Hematopoietic multipotent progenitor cell treated with erythropoietin and hydrocortisone succinate and interleukin-3 and kit ligand, for 8 days (in vitro differentiated cells): Measurements from ENCODE around the gene PBX4.

Source experiments
- DNase-seq: peaks from one replicate; pipeline ENCODE4 v3.0.0-alpha.2; 2015

The PBX4 gene

DNA sequence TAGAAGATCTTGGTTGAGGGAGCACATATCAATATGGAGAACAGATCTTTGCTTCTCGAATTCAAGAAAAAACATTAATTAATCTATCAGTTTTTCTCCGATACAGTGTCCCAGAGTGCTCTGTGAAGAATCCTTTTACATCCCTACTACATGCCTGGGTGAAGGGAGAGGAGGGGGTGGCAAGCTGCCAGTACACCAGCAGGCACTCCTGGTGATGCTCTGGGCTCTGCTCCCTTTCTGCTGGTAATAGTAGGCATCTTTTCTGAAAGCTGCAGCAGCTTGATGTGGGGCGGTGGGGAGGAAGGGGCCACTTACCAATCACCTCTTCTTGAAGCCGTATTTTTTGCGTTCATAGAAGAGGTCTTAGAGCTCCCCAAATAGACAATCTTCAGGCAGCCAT, 30.7 kb downstream of the PBX4 start:
- no peak for DNase-seq

DNA sequence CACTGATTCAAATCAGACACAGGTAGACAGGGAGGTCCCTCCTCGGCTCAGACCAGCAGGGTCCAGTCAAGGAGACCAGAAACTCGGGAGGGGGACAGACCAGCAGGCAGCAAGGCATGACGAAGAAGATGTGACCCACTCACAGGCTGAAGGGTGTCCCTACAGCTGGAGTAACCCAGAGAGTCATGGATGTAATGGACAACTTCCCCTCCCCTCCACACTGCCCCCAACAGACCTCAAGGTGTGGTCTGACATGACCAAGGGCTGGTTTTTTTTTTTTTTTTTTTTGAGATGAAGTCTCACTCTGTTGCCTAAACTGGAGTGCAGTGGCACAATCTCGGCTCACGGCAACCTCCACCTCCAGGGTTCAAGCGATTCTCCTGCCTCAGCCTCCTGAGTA, 34.1 kb downstream of the PBX4 start:
- no peak for DNase-seq

DNA sequence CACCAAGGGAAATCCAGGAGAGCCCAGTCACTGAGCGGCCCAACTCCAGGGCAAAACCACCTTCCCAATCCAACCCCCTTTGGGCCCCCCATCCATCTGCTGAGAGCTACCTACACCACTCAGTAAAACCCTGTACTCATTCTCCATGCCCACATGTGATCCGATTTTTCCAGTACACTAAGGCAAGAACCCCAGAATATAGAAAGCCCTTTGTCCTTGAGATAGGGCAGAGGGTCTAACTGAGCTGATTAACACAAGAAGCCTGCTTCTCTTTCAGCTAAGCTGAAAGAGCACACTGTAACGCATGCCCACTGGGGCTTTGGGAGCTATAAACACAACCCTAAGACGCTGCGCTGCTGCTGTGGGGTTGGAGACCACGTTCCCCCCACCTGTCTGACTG, 36.0 kb downstream of the PBX4 start:
- DNase-seq: no peak

DNA sequence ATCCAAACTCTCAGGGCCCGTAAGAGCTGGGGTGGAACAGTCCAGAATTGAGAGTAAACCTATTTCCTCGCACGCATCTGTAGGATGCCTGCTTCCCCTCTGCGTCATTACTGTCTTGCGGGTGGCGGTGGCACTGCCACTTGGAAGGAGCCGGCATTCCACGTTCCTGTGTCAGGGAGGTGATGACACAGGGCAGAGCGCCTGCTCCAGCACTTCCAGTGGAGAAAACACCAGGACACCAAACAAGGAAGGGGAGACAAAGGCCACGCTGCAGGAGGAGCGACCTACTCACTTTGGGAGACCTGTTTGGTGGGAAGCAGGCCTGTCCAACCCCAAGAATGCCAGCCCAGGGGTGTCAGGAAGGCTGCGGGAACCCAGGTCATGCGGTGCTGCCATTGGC, 37.1 kb downstream of the PBX4 start:
- DNase-seq: no peak

DNA sequence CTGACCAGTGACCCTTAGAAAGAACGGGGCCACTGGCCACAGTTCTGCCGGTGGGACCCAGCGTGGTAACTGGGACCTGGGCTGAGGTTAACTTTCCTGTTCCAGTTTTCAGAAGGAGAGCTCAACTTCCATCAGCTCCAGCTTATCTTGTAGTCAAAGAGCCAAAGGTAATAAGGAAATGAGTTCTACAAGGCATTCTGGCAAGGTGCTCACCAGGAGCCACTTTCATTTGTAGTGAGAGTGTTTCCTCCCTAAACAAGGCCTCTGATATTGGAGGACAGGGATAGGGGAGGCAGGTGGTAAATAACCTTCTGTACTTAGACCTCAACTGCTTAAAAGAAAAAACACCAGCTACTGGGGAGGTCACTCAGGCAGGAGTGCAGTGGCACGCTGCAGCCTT, 38.1 kb downstream of the PBX4 start:
- no peak for DNase-seq

DNA sequence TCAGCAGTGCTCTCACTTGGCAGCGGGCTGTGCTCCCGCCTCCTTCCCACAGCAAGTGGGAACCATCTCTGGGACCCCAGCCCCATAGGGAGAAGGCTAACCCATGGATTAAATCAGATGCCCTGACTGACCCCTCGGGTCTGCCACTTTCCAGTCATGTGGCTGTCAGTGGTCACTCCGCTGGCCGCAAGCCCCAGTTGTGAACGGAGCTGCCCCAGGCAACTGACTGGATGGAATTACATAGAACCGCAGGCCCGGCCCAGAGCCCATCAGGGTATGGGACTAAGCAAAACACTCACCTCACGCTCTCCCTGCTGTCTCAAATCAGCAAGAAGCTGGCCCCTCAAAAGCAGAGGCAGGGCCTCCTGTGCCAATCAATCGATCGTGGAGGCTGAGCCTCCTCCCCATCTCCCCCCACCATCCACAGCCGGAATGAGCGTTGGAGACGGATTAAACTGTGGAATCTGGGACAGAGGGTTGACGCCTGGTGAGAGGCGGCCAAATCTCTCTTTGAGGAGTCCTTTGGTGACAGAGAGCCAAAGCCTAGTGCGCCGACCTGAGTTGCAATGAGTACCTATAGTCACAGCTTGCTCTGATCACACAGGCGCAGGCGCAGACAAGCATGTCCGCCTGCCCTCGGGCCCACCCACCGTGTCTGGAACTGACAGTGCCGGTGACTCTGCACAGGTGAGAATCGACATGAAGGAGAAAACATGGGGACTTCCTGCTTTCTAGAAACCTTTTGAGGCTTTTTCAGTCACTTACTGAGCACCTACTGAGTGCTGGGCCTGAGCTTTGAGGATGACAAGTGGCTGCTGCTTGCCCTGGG, 38.7 kb downstream of the PBX4 start:
- no peak for DNase-seq

DNA sequence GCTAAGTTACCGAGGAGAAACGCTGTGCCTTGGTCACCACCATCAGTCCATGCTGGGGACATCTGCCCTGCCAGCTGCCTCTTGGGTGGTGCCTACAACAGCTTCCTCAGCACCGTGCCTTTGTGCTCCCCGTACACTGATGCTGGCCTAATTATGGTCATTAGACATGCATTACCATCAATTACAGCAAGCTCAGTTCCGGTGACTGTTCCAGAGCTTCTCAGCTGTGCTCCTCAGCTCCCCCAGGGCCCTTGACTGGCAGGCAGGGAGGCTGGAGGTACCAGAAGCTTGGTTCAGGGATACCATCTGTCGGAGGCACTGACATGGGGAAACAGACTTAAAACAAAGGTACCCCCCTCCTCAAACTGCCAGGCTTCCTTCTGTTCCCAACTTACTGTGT, 40.2 kb downstream of the PBX4 start:
- DNase-seq: no peak

DNA sequence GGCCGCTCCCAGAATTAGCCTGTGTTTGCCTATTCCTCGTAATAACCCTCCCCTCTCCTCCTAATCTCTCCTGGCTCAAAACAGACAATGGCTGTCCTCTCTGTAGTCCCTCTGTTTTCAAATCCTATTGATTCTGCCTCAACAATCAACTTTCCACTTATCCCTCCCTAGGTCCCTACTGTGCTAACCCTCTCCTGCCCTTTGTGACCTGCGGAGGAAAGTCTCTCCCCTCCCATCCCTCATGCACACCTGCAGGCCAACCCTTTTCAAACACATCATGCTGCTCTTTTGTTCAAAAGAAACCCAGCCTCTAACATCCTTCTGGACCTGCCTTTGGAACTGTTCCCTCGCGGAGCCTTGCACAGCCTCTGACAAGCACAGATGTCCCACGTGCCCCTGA, 43.1 kb downstream of the PBX4 start:
- DNase-seq: no peak

DNA sequence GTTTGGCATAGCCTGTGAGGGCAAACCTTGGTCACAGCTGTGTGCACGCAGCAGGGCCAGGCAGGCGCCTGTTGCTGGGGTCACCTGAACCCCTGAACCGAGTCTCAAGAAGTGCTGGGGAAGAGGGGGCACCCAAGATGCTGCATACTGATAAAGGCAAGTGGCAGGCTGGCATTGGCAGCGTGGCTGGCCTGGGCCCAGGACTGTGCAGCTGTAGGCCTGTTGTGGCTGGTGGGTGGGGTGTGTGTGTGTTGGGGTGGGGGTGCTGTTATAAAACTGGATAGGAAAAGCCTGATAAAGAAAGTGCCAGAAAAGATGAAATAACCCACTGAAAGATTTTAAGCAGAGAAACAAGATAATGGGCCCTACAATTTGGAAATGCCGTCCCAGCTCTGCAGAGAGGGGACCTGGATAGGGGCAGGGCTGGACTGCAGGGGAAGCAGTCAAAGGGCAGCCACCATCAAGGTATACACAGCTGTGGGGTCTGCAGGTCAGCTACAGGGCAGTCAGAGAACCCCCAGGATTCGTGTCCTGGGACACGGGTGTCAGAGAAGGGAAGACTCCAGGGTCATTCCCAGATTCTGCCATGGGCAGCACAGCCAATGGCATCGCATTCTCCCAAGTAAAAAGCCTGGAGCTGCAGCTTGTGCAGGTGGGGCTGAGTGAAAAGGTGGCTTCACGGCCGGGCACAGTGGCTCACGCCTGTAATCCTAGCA, 47.3 kb downstream of the PBX4 start:
- DNase-seq: peak; percentile 75

DNA sequence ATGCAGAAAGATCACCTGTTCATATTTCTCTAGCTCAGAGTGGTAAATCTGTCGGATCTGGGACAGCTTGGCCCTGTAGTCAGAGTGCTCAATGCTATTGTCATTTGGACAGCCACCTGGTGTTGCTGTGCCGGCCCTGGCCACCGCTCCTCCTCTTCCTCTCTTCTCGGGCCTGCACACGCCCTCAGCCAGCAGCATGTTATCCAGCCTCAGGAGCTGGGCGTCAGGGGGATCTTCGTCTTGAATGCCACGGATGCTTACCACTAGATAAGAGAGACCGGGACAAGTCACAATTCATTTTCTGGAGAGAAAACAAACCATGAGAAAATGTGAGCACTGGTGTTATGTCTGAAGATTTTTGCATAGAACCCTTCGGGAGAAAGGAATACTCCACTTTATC, 47.9 kb downstream of the PBX4 start:
- DNase-seq: peak; percentile 80

DNA sequence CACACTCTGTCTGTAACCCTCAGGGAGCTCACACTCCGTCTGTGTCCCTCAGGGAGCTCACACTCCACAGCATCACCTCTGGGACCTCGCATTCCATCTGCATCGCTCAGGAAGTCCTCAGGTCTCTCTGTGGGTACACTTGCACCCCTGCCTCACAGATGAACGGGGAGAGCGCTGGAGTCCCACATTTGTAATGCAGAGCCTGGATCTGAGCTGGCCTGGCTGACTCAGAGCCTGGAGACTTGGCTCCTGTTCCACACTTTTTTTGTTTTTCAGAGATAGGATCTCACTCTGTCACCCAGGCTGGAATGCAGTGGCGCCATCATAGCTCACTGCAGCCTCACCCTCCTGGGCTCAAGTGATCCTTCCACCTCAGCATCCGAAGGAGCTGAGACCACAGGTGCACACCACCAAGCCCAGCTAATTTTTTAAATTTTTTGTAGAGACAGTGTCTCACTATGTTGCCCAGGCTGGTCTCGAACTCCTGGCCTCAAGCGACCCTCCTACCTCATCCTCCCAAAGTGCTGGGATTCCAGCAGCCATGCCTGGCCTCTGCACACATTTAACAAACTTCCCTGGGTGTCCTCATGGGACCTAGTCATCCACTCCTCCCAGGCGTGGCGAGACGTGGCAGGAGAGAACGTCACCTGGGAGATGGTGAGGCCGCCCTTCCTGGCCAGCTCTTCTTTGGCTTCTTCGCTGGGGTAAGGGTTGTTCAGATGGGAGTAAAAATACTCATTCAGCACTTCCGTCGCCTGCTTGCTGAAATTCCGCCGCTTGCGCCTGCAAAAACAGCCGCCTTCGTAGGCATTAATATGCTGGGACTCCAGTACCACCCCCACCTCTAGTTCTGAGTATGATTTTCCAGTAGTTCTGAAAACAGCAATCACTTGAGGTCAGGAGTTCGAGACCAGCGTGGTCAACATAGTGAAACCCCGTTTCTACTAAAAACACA, 49.4 kb downstream of the PBX4 start:
- DNase-seq: no peak

DNA sequence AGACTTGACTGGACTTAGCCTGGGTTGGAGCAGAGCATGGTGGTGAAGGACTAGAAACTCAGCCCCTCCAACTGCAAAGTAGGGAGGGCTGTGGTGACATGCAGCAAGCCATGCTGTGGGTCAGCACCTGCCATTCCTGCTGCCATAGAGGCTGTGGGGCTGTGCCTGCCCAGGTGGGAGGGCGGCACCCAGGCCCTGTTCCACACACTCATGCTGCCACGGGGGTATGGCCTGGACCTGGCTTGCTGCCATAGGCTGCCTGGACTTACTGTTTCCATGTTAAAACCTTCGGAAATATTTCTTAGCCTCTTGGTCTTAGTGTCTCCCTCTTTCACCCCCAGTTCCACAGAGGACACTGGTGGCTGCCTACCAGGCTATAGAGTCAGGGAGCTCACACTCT, 51.1 kb downstream of the PBX4 start:
- DNase-seq: no peak

DNA sequence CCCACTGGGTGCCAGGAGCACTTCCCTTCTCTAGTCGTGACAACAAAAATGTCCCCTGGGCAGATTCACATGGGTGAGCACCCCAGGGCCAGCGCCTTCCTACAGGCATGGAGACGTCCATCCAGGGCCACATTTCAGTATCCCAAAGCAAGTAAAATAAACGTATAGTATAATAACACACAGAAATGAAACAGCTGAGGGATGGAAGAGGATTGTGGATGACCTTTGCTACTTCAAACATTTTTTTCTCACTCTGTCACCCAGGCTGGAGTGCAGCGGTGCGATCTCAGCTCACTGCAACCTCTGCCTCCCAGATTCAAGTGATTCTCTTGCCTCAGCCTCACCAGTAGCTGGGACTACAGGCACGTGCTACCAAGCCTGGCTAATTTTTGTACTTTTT, 52.2 kb downstream of the PBX4 start:
- DNase-seq: no peak

DNA sequence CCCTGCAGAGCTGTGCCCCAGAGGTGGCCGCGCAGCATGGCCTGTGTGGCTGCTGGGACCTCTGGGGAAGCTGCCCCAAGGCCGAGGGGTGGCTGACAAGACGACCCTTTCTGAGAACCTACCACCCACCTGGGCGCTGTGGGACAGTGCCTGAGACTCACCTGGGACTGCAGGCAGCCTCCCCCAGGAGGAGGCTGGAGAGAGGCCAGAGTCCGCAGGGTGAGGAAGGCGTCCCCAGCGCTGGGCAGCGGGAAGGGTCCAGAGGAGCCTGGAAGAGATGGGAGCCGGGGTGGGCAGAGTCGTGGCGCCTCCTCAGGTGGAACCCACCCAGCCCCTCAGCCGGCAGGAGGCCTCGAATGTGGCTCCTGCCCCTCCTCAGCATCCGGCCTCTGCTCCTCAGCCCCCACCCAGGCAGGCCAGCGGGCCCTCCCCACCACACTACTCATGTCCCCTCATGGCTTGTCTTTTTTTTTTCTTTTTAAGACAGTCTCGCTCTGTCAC, 55.1 kb downstream of the PBX4 start:
- no peak for DNase-seq

DNA sequence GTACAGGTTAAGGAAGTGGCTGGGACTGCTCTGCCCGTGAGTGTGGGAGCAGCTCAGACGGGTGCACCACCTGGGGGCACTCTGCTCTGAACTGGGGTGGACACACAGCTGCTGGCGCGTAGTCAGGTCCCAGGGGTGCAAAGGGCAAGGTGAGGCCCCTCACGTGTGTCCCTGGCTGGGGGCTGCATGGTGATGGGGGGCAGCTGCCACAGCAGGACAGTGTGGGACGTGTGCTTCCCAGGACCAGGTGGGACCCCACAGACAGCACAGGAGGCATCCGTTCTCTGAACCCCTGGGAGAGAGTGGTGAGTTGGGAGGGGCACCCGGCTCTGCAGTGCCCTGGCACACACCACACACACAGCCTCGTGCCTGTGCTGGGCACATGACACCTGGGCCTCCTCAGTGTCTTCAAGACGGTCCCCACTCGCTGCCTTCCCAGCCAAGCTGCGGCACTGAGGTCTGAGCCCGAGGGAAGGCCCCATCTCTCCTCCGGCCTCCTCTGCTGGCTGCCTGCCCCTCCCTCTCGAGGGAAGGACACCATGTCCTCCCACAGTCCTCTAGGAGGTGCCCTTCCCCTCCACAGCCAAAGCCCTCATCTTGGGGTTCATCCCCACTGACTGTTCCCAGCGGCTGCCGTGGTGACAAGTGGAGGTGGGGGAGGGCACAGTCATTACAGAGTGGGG, 55.7 kb downstream of the PBX4 start:
- DNase-seq: peak; percentile 30

DNA sequence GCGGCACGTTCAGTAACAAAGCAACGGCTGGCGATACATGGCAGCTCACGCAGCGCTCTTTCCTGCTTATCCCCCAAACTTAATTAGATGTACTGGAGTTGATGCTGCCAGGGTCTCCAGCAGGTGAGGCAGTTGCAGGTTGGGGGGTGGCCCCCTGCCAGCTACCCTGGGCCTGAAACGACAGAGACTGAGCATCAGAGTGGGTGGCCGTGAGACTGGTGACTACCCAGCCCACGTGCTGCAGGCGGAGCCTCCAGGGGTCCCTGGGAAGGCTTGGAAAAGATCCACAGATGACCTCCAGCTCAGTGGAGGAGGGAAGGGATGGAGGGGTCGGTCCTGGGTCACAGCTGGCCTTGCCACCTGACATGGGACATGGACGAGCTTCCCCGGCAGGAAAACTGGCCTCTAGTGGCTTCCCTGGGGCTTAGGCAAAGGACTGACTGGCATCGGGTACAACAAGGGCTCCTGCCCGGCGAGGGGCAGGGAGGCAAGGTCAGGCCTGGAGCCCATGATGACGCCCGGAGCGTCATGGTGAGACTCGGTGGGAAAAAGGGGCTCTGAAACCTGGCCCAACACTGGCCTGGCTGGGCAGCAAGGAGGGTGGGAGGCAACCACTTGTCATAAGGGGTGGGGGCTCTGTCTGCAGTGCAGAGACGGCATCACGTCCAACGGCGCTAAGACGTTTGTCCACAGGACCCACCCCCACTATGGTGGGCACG, 56.4 kb downstream of the PBX4 start:
- DNase-seq: no peak

DNA sequence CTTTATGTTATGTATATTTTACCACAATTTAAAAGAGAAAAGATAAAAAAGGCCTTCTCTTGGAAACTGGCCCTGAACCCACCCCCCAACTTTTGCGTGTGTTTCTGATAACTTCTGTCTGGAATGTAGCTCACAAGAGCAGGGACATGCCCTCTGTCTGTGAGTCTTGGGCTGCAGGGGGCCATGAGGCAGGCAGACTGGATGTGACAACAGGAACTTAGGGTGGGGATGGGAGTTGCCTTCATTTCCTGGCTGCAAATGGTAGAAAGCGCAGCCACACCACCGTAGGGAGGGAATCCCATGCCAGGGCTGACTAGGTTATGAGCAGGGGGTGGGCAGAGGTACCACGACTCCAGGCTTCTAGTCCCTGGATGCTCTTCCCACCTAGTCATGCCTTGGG, 58.6 kb downstream of the PBX4 start:
- DNase-seq: no peak

DNA sequence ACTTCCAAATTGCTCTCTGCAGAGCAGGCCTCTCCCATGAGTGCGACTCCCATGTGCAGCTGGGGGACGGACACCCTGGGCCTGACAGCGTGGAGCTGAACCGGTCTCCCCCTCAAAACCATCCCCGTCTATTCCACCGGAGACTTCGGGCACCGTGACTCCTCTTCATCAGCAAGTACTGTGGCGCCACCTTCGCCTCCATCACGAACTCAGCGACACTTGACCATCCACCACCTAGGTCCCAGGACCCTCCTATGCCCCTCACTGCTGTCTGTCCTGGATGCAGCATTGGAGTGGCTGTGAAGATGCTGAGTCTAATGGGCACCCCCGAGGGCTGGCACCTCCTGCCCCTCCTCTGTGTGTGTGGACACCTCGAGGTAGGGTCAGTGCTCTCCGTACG, 59.9 kb downstream of the PBX4 start:
- no peak for DNase-seq

DNA sequence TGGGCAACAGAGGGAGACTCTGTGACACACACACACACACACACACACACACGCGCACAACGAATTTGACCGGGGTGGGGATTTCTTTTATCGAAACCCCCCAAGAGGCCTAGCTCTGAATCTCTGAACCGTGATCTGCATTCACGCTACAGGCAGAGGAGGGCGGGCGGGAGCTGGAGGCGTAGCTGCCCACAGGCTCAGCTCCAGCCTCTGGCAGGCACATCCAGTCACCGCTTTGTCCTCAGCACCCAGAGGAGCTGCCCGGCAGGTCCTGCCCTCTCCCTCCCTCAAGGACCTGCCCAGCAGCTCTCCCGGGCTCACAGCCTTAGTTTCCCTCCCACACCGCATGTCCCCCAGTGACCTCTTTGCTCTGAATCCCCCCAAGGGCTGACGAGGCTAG, 60.4 kb downstream of the PBX4 start:
- no peak for DNase-seq

DNA sequence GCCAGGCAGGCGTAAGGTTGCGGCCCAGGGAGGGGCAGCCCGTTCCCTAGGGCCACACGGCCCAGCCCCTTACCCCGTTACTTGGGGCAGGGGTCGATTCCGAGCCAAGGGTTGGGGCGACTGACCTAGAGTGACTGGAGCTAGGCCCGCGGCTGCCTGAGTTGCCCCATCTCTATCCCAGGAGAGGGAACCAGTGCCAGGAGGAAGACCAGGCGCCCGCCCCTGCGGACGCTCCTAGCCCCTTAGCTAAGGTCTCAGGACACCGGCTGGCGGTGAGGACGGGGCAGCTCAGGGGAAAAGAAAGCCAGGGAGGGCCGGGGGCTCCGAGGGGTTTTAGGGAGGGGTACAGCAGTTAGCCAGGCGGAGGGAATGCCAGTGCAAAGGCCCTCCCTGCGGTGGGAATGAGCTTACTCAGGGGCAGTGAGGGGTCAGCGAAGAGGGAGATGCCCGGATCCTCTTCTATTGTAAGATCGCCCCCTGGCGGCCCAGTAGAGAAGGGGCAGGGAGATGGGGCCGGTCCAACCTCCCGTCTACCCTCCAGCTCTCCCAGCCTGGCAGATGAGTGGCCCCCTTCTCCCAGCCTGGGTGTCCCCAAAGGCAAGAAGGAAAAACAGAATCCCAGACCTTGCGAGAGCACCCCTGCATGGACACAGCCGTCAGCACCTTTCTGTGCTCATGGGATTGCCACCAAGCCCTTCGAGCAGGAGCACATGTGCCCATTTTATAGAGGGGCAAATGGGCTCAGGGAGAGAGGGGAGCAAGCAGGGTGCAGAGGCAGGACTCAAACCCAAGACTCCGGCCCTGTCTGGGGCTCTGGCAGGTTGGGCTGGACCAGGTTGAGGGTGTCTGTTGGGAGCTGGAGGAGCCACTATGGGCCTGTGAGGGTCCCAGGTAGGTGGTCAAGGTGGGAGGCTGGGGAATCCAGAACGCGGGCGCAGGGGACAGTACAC, 64.1 kb downstream of the PBX4 start:
- peak; percentile 54 for DNase-seq

DNA sequence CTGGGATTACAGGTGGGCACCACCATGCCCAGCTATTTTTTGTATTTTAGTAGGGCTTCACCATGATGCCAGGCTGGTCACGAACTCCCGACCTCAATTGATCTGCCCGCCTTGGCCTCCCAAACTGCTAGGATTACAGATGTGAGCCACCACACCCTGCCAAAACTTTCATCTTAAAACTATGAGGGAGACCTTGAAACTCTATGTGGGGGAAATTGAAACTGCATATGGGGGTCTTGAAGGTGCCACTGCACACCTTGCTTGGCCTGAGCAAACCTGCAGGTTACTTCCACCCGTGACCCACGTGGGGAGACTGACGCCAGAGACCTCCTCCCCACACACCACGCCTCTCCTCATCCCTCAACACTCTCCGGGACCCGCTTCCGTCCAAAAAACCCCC, 64.8 kb downstream of the PBX4 start:
- DNase-seq: no peak
